ENCODE measurements around the gene MINPP1. TPM values are rescaled to one million over a fixed set of nuclear protein-coding genes. Genes with fewer than 3 reads are reported as not detected.
"Not testable (repeated sequence)": the region's sequence is repeated elsewhere in the genome, so short reads cannot be mapped to it uniquely, and the experiment has no call there.

The MINPP1 gene, protein sequence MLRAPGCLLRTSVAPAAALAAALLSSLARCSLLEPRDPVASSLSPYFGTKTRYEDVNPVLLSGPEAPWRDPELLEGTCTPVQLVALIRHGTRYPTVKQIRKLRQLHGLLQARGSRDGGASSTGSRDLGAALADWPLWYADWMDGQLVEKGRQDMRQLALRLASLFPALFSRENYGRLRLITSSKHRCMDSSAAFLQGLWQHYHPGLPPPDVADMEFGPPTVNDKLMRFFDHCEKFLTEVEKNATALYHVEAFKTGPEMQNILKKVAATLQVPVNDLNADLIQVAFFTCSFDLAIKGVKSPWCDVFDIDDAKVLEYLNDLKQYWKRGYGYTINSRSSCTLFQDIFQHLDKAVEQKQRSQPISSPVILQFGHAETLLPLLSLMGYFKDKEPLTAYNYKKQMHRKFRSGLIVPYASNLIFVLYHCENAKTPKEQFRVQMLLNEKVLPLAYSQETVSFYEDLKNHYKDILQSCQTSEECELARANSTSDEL
- total RNA-seq (2021): 13.5 and 15.2 TPM in 2 replicates
- Bru-seq, nascent RNA: percentile 65 among the genes with signal in this experiment
- percentile 63 among the genes with signal in this experiment for BruChase-seq, experiment 1, labeled RNA remaining after a 2-hour chase
- BruChase-seq, experiment 2, labeled RNA remaining after a 6-hour chase: percentile 51 among the genes with signal in this experiment
- long read RNA-seq, transcript MINPP1-202 (5 exons, 2,415 nt): major isoform, 50 of 52 reads
- long read RNA-seq, partial matches to known transcripts: 0 of 52 reads
- long read RNA-seq, other reads (novel, unspliced or antisense): 2 of 52 reads

DNA sequence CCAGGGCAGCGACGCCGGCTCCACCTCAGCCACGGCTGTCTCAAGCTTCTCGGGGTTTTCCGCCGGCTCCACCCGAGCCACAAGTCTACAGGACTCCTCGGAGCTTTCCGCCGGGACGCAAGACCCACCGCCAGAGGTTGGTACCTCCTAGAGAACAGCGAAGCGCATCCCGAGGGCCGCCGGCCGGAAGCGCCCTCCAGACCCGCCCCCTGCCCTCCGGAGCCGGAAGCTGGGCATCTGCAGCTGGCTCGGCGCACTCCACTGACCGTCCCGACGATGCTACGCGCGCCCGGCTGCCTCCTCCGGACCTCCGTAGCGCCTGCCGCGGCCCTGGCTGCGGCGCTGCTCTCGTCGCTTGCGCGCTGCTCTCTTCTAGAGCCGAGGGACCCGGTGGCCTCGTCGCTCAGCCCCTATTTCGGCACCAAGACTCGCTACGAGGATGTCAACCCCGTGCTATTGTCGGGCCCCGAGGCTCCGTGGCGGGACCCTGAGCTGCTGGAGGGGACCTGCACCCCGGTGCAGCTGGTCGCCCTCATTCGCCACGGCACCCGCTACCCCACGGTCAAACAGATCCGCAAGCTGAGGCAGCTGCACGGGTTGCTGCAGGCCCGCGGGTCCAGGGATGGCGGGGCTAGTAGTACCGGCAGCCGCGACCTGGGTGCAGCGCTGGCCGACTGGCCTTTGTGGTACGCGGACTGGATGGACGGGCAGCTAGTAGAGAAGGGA, at the start of gene MINPP1:
Gene MINPP1 (plus strand): TSS at position 254 of the 726 bp plus-strand sequence. CDS start 23 bp downstream, at position 277.
- ChIA-PET POLR2A (ENCODE audit: low non-redundant PET) (no interaction called here), CTCF (no interaction called here)
- H3K36me3 ChIP-seq (ENCODE audit: insufficient read depth, low read length, poor library complexity, severe bottlenecking): peaks cover 4% of the 10 kb centered on the region
- no TSS peak for BruUV-seq (replicated peaks)
- peak within 1 kb of the TSS; percentile 4 for H3K27ac ChIP-seq (ENCODE audit: low read depth, low read length, poor library complexity, severe bottlenecking)
- intact Hi-C loops (cut with micrococcal nuclease; ENCODE audit: unreplicated experiment): no loop called here
- no peaks in the 10 kb centered on the region for H3K9me3 ChIP-seq (ENCODE audit: low read depth, low read length, poor library complexity, severe bottlenecking)
- TF ChIP-seq, protein P1, sequence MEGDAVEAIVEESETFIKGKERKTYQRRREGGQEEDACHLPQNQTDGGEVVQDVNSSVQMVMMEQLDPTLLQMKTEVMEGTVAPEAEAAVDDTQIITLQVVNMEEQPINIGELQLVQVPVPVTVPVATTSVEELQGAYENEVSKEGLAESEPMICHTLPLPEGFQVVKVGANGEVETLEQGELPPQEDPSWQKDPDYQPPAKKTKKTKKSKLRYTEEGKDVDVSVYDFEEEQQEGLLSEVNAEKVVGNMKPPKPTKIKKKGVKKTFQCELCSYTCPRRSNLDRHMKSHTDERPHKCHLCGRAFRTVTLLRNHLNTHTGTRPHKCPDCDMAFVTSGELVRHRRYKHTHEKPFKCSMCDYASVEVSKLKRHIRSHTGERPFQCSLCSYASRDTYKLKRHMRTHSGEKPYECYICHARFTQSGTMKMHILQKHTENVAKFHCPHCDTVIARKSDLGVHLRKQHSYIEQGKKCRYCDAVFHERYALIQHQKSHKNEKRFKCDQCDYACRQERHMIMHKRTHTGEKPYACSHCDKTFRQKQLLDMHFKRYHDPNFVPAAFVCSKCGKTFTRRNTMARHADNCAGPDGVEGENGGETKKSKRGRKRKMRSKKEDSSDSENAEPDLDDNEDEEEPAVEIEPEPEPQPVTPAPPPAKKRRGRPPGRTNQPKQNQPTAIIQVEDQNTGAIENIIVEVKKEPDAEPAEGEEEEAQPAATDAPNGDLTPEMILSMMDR (conservative IDR thresholded peaks at IDR 0.05; ENCODE audit: low read depth, low read length): no peak
- no peak for TF ChIP-seq EZH2 (IDR thresholded peaks at IDR 0.05; ENCODE audit: borderline replicate concordance, low read depth, low read length, poor library complexity, severe bottlenecking)
- peak; percentile 79 for DNase-seq (ENCODE audit: low spot score)
- no peaks in the 10 kb centered on the region for H3K27me3 ChIP-seq (replicated peaks; ENCODE audit: insufficient read depth, low read depth, low read length, poor library complexity)
- peaks cover 6% of the 10 kb centered on the region for H3K4me1 ChIP-seq (ENCODE audit: insufficient read depth, low read length, poor library complexity, severe bottlenecking)
- H3K4me3 ChIP-seq (ENCODE audit: low read depth, low read length, poor library complexity, severe bottlenecking): peak within 1 kb of the TSS; percentile 91

DNA sequence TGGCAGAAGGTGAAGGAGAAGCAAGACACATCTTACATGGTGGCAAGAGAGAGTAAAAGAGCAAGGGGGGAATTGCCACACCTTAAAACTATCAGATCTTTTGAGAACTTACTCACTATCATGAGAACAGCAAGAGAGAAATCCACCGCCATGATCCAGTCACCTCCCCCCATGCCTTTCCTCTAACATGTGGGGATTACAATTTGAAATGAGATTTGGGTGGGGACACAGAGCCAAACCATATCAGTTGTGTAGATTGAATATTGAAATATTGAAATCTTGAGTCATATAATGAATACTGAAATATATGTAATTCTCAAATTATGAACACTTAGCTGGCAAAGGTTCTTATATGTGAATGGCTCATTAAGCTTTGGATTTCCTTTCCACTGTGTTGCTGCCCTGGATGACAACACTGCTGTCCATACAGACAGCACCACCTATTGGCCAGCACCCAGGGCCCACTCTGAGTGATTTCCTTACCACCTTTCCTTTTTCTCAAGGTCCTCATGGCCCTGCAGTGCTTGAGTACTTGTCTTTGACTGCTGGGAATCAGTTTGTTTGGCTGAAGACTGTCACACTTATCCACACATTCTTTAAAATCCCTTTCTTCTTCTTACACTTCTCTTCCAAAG, 48.0 kb upstream of the MINPP1 start:
- H3K27me3 ChIP-seq (replicated peaks; ENCODE audit: insufficient read depth, low read depth, low read length, poor library complexity); H3K9me3 ChIP-seq (ENCODE audit: low read depth, low read length, poor library complexity, severe bottlenecking); DNase-seq (ENCODE audit: low spot score); H3K4me1 ChIP-seq (ENCODE audit: insufficient read depth, low read length, poor library complexity, severe bottlenecking); H3K4me3 ChIP-seq (ENCODE audit: low read depth, low read length, poor library complexity, severe bottlenecking); H3K36me3 ChIP-seq (ENCODE audit: insufficient read depth, low read length, poor library complexity, severe bottlenecking); CTCF ChIA-PET; intact Hi-C loops (cut with micrococcal nuclease; ENCODE audit: unreplicated experiment); POLR2A ChIA-PET (ENCODE audit: low non-redundant PET); BruUV-seq (replicated peaks); H3K27ac ChIP-seq (ENCODE audit: low read depth, low read length, poor library complexity, severe bottlenecking): not testable (repeated sequence)

DNA sequence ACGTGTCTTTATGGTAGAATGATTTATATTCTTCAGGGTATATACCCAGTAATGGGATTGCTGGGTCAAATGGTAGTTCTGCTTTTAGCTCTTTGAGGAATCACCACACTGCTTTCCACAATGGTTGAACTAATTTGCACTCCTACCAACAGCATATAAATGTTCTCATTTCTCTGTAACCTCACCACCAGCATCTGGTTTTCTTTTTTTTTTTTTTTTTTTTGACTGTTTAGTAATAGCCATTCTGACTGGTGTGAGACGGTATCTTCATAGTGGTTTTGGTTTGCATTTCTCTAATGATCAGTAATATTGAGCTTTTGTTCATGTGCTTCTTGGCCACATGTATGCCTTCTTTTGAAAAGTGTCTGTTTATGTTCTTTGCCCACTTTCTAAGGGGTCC, 42.9 kb upstream of the MINPP1 start:
- H3K36me3 ChIP-seq (ENCODE audit: insufficient read depth, low read length, poor library complexity, severe bottlenecking); POLR2A ChIA-PET (ENCODE audit: low non-redundant PET); H3K27me3 ChIP-seq (replicated peaks; ENCODE audit: insufficient read depth, low read depth, low read length, poor library complexity); DNase-seq (ENCODE audit: low spot score); H3K27ac ChIP-seq (ENCODE audit: low read depth, low read length, poor library complexity, severe bottlenecking); intact Hi-C loops (cut with micrococcal nuclease; ENCODE audit: unreplicated experiment); H3K9me3 ChIP-seq (ENCODE audit: low read depth, low read length, poor library complexity, severe bottlenecking); H3K4me1 ChIP-seq (ENCODE audit: insufficient read depth, low read length, poor library complexity, severe bottlenecking); H3K4me3 ChIP-seq (ENCODE audit: low read depth, low read length, poor library complexity, severe bottlenecking); CTCF ChIA-PET; BruUV-seq (replicated peaks): not testable (repeated sequence)

DNA sequence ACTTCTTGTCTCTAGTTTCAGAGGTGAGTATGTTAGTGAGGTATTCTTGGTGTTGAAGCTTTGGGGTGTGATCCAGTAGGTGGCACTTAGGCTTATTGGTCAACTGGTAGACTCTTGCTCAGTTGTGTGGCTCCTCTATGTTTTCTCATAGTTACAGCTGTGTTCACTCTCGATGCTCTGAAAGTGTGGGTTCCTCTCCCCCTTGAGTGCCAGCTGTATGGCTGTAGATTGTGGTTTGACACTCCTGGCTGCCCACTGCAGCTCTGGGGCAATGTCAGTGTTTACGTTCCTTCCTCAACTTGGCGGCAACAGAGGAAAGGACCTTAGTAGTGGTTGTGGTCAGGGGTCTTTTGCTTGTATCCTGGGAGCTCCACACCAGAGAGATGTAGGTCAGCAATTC, 37.8 kb upstream of the MINPP1 start:
- H3K36me3 ChIP-seq (ENCODE audit: insufficient read depth, low read length, poor library complexity, severe bottlenecking); H3K4me3 ChIP-seq (ENCODE audit: low read depth, low read length, poor library complexity, severe bottlenecking); CTCF ChIA-PET; intact Hi-C loops (cut with micrococcal nuclease; ENCODE audit: unreplicated experiment); POLR2A ChIA-PET (ENCODE audit: low non-redundant PET); BruUV-seq (replicated peaks); DNase-seq (ENCODE audit: low spot score); H3K27me3 ChIP-seq (replicated peaks; ENCODE audit: insufficient read depth, low read depth, low read length, poor library complexity); H3K27ac ChIP-seq (ENCODE audit: low read depth, low read length, poor library complexity, severe bottlenecking); H3K9me3 ChIP-seq (ENCODE audit: low read depth, low read length, poor library complexity, severe bottlenecking); H3K4me1 ChIP-seq (ENCODE audit: insufficient read depth, low read length, poor library complexity, severe bottlenecking): not testable (repeated sequence)

DNA sequence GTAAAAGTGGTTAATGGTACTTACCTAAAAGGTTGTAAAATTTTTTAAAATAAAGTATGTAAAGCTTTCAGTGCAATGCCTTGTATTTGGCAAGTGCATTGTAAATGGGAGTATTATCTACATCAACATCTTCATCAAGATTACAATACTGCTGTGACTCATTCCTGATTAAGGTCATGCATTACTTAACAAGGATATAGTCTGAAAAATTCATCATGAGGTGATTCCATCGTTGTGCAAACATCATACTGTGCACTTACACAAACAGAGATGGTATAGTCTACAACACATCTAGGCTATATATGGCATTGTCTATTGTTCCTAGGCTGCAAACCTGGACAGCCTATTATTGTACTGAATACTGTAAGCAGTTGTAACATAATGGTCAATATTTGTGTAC, 16.0 kb upstream of the MINPP1 start:
- H3K4me3 ChIP-seq (ENCODE audit: low read depth, low read length, poor library complexity, severe bottlenecking); H3K36me3 ChIP-seq (ENCODE audit: insufficient read depth, low read length, poor library complexity, severe bottlenecking); H3K27me3 ChIP-seq (replicated peaks; ENCODE audit: insufficient read depth, low read depth, low read length, poor library complexity); POLR2A ChIA-PET (ENCODE audit: low non-redundant PET); DNase-seq (ENCODE audit: low spot score); H3K27ac ChIP-seq (ENCODE audit: low read depth, low read length, poor library complexity, severe bottlenecking); BruUV-seq (replicated peaks); intact Hi-C loops (cut with micrococcal nuclease; ENCODE audit: unreplicated experiment); CTCF ChIA-PET; H3K4me1 ChIP-seq (ENCODE audit: insufficient read depth, low read length, poor library complexity, severe bottlenecking); H3K9me3 ChIP-seq (ENCODE audit: low read depth, low read length, poor library complexity, severe bottlenecking): not testable (repeated sequence)

DNA sequence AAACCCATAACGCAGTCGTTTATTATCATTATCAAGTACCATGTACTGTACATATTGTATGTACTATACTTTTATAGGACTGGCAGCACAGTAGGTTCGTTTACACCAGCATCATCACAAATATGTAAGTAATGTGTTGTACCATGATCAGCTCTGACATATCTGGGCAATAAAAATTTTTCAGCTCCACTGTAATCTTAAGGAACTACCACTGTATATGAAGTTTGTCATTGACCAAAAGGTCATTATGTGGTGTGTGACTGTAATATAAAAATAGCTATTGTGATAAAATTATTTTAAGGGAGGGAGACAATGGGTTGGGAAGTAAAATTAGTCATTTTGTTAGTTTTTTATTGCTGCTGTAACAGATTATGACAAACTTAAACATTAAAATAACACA, 14.4 kb upstream of the MINPP1 start:
- H3K4me3 ChIP-seq (ENCODE audit: low read depth, low read length, poor library complexity, severe bottlenecking); H3K4me1 ChIP-seq (ENCODE audit: insufficient read depth, low read length, poor library complexity, severe bottlenecking); POLR2A ChIA-PET (ENCODE audit: low non-redundant PET); DNase-seq (ENCODE audit: low spot score); CTCF ChIA-PET; H3K9me3 ChIP-seq (ENCODE audit: low read depth, low read length, poor library complexity, severe bottlenecking); H3K36me3 ChIP-seq (ENCODE audit: insufficient read depth, low read length, poor library complexity, severe bottlenecking); H3K27ac ChIP-seq (ENCODE audit: low read depth, low read length, poor library complexity, severe bottlenecking); H3K27me3 ChIP-seq (replicated peaks; ENCODE audit: insufficient read depth, low read depth, low read length, poor library complexity); intact Hi-C loops (cut with micrococcal nuclease; ENCODE audit: unreplicated experiment); BruUV-seq (replicated peaks): not testable (repeated sequence)
